AG09309 (cell line): ENCODE measurements around the gene ALDH3B2.

ENCODE experiments used
- DNase-seq: peaks from one replicate; pipeline ENCODE4 v3.0.0-alpha.2; 2010; ENCODE audit warnings: low read depth
- H3K4me3 ChIP-seq: 2 replicates; pipeline ENCODE4 v1.5.1; 2011; ENCODE audit warnings: mild to moderate bottlenecking, low read depth, low read length, moderate library complexity; ENCODE audit not compliant: control insufficient read depth
- CTCF ChIP-seq: IDR thresholded peaks from 2 replicates; pipeline ENCODE4 v1.5.1; 2011; ENCODE audit warnings: mild to moderate bottlenecking, low read depth, low read length, inconsistent platforms; ENCODE audit not compliant: insufficient read depth, control insufficient read depth; ENCODE audit errors: missing control alignments

The ALDH3B2 gene

GRCh38 chr11:67616431-67617242 is 57.8 kb downstream of the ALDH3B2 start:
- no peak overlapping the region for H3K4me3 ChIP-seq
- no peak for DNase-seq
- TF ChIP-seq CTCF, result no peak

DNA sequence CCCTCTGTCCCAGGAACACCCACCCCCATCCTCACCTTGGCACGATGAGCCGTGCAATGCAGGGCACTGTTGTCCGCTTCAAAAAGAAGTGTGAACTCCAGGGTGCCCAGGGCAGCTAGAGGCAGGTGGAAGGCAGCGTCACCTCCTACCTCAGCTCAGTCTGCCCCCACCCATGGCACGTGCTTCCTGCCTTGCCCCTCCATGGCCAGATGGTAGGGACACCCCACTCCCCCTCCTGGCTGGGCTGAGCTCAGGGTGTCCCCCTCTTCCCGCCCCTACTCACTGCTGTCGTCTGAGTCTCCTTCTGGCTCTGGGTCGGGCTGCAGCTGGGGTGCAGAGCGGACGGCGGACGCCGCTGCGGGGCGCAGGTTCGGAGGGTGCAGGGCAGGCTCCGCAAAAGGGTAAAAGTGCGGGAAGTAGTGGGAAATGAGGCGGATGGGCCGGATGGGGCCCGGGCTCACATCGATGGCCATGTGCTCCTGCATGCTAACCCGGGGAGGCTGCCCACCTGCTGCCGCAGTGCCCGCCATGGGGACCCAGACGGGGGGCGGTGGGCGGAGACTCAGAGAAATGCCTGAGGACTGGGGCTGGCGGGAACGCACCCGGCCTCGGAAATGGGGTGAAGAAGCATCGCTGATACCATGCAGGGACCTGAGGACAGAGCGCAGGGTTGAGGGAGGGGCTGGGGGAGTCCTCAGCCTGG is 58.5 kb downstream of the ALDH3B2 start:
- H3K4me3 ChIP-seq, result no peak overlapping the region
- DNase-seq, result no peak
- TF ChIP-seq CTCF, result no peak

GRCh38 chr11:67614730-67615714 is 59.4 kb downstream of the ALDH3B2 start:
- DNase-seq, result no peak
- no peak overlapping the region for H3K4me3 ChIP-seq
- TF ChIP-seq CTCF, result peak; percentile 61

DNA sequence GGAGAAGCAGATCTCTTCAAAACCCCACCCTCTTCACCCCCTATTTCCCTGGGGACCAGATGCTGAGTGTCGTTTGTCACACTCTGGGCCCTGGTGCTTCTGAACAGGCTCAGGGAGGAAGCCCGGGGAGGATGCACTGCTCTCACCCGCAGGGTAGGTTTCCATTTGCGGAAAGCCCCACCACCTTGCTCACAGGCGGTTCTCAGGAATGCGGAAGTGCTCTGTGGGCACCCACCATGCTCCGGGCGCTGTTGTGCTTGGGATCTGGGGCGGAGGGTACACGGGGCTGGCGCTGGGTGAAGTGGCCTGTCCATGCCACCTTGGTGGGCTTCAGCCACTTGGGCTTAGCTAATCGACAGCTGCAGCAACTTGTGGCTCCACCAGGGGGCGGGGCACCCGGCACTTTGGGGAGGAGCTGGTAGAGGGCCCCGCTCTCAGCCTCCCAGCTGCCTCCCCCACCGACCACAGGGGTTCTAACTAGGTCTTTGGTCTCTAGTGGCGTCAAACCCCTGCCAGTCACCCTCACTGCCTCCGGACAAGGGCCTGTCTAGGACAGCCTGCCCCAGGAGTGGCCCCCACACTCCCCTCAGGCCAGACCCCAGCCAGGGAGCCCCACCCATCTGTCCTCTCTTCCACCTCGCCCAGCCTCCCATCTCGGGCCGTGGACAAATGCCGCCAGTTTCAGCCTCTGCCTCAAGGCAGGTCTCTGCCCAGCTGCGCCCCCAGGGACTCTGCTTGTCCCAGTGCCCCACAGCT is 60.3 kb downstream of the ALDH3B2 start:
- DNase-seq, result no peak
- H3K4me3 ChIP-seq, result peak overlapping the region; percentile 27
- TF ChIP-seq CTCF, result peak; percentile 76

DNA sequence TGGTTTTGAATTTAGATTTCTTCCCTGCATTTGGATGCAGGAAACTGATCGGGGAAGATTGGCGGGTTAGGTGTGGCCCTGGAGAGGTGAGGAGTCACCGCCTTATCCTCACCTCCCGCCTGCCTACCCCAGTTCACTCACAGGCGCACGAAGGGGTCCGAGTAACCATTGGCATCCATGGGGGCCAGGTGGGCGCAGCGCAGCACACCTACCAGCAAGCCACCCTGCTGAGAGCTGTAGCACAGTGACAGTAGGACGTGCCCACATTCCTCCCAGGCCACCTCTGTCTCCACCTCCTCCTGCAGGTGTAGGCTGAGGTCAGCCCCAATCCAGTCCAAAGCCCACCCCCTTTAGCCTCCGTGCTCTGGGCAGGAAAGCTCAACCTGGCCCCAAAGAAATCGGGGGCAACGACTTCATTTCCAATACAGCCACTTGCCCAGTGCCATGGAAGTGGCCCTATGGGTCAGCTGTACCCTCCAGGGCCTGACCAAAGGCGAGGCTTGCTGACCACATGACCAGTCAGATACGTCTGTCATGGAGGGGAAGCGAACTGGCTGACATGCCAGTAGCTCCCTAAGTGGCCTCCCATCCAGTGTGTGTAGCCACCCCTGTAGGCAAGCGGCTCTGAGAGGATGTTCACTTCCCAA is 61.0 kb downstream of the ALDH3B2 start:
- no peak overlapping the region for H3K4me3 ChIP-seq
- no peak for DNase-seq
- no peak for TF ChIP-seq CTCF

DNA sequence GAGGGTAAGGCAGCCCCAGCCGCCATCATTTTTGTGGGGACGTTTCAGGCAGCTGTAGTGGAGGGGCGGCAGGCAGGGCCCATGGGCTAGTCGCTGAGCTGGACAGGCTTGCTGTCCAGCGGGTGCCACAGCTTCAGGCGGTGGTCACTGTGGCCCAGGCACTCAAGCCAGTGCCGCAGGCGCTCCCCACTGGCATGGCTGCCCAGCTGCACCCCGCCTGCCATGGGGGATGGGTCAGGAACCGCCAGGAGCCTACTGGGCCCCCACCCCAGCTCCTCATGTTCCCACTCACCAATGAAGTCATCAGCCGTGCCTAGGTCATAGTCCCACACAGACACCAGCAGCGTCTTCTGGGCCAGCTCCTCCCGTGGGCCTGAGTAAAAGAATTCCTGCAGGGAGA is 61.7 kb downstream of the ALDH3B2 start:
- no peak for DNase-seq
- no peak for TF ChIP-seq CTCF
- H3K4me3 ChIP-seq, result no peak overlapping the region
